T-helper 9 cell (primary cell): ENCODE measurements around the gene NCKAP5.
"Not testable (repeated sequence)": the region's sequence is repeated elsewhere in the genome, so short reads cannot be mapped to it uniquely, and the experiment has no call there.

Source experiments
- DNase-seq: peaks from one replicate; pipeline ENCODE4 v3.0.0-alpha.2; 2020

NCKAP5 gene

DNA sequence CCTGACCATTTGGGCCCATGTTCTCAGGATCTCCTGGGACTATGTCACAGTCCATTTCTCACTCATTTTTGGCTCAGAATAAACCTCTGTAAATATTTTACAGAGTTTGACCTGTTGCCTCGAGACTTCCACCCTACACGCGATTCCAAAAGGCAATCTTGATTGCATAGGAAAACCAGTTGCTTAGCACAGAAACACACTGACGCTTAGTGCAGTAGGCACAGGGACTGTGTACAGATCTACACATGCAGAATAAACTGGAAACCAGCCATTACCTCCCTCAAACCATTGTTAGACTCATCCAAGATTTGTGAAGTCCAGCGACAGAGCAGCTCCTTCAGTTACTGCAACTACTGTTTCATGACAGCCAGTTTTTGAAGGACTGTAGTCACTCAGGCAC is 73.0 kb downstream of the NCKAP5 start:
- DNase-seq, result no peak

DNA sequence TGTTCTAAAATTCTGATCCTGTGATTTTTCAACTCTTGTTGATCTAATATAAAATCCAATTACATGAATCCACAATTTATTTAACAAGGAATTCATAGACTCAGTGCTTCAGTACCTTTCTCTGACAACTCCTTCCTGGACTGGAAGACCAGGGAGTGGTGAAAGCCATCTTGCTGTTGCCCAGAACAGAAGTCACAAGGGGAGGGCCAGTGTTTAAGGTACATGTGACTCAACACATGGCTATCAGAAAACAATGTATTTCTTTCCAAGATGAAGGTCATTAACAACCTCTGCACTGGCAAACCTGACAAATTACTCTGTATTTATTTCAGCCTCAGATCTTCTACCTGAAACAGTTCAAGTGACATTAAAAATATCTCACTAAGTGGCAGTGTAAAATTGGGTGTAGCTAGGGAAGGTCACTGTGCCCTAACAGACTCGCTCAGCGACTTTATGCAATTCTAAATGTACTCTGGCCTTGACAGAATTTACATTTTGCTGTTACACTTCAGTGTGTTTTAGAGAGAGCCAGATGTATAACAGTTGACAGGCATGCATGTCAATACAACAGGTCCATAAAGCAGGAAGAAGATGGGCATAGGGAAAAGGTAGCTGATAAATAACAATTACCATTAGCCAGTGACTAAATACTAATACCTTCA is 75.4 kb downstream of the NCKAP5 start:
- no peak for DNase-seq

DNA sequence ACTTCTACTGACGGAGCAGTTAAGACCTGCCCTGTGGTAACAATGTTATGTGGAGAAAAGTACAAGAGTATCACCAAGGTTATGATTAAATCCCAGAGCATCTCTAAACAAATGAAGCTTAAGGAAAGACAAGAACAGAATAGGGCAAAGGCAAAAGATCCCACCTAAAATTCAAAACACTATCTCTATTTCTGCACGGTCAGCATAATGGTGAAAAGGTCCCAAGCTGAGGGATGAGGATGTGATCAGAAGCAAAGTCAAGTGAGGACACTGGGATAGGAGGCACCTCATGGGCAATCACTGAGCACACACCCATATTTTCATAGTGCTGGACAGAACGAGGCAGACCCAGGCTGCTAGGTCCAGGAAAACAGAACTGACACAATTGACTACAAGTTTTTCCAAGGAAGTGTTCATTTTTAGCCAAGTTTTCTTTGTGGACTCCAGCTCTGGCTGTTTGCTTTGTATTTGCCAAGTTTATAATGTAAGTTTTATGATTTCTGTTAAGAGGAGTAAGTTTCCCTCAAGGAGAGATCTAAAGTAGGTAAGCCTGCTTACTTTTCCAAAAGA is 77.8 kb downstream of the NCKAP5 start:
- no peak for DNase-seq

DNA sequence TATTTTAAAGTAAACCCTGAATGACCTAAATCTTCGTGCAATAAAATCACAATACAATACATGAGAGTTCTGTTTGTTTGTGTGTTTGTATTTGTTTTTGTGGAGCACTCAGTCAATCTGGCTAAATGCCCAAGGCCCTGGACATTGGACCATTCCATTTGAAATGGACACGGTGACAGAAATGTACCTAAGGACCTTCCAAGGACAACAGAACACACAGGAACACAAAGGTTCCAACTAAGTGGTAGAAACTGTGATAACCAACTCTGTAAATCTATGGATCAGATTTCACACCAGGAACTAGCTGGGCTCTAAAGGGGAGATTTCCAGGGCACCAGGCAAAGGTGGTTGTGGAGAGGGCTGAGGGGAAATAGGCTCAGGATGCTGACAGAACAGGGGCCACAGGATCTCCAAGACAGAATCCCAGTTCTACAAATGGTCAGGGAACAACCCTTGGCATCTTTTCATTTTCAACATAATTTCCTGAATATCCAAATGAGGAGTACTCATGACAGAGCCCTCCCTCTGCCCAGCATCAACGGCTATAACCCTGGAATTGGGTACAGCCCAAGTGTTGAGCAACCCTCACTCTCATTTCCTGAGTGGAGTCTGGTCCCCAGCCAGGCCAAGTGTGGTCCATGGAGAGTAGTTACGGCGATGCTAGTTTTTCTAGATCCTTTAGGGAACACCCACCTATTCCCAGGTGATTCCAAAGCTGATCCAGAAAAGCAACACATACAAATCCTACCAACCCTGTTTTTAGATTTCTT is 78.4 kb downstream of the NCKAP5 start:
- DNase-seq, result no peak

DNA sequence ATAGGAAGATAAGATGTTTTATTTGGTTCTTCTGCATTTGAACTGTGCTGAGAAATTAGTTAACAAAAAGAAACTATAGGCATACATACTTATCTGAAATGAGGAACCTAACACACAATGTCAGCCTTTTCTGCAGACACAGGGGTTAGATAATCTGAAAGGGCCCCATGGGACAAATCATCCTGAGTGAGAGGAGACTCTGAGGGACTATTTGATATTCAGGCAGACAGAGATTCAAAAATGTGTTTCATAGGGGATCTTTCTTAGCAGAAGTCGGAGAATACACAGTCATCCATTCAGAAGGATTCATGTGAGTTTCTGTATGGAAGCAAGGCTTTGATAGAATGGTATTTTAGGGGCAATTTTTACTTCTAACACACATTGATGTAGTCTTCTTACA is 79.1 kb downstream of the NCKAP5 start:
- DNase-seq, result no peak

DNA sequence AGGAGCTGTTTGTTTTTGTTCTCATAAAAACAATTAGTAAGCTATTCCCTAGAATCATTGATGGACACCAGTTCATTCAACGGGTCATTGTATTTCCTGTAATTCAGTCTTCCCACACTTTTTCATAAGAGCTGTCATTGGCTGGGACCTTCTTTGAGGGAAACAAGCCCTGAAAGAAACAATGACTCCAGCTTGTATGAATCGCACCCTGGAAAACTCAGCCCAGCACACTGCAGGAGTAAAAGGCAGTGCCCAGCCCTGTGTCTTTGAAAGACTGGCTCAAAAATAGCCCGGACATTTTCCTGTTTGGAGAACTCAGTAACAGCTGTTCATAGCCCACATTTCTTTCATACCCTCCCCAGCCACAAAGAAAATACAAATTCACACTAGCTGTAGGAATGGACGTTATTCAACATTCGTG is 81.5 kb downstream of the NCKAP5 start:
- DNase-seq, result no peak

- no peak for DNase-seq
Observed at GRCh38 chr2:133485868-133486267, 82.4 kb downstream of the NCKAP5 start.

GRCh38 chr2:133484784-133485183 is 83.5 kb downstream of the NCKAP5 start:
- DNase-seq, result no peak

- no peak for DNase-seq
Observed at GRCh38 chr2:133484106-133484505, 84.2 kb downstream of the NCKAP5 start.

DNA sequence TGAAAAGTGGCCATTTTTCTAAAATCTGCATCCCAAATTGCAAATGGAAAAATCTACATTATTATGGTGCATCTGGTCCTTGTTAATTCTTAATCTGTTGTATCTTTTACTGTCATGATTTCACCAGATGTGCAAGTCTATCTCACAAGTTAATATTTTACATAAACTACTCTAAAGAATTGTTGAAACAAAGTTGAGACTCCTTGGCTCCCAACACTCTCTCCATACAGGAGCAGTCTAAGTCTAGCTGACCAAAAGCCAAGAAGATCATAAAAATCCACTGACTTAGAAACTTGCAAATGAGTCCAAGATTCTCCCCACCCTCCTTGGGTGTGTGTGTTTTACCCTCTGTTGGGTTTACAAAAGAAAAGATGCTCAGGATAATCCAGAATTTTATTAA is 85.1 kb downstream of the NCKAP5 start:
- no peak for DNase-seq

- no peak for DNase-seq
Observed at GRCh38 chr2:133480707-133481429, 87.4 kb downstream of the NCKAP5 start.

DNA sequence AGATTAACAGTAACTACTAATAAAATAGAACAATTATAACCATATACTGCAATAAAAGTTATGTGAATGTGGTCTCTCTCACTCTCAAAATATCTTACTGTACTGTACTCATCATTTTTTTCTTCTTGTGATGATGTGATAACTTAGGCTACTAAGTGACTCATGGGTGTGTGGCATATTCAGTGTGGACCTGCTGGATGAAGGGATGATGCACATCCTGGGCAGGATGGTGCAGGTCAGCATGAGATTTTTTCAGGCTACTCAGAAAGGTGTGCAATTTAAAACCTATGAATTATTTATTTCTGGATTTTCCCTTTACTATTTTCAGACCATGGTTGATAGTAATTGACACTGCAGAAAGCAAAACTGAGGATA is 90.7 kb downstream of the NCKAP5 start:
- no peak for DNase-seq

DNA sequence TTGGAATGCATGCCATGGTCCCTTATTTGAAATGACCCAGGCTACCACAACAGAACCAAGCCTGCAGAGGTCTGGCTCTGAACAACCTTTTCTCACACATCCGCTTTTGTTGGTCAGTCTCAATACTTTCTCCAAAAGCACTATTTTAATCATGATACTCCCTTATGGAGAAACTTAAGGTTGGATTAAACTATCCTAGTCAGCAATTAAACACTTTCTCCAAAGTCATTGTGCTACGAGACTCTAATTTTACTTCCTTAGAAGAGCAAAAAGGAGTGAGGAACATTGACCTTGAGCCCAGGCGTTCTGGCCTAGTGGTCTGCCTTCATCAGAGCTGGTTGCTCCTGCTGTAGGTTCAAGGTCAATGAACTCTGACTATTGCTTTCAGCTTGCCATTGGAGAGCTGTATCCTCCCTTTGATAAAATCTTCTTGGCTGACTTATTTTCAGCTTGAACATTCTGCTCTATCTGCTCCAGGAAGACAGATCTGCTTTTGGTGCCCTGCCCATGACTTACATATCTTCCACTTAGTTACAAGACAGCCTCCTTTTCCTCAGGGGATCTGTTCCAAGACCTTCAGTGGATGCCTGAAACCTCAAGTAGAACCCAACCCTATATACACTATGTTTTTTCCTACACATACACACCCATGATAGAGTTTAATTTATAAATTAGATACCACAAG is 91.2 kb downstream of the NCKAP5 start:
- no peak for DNase-seq

DNA sequence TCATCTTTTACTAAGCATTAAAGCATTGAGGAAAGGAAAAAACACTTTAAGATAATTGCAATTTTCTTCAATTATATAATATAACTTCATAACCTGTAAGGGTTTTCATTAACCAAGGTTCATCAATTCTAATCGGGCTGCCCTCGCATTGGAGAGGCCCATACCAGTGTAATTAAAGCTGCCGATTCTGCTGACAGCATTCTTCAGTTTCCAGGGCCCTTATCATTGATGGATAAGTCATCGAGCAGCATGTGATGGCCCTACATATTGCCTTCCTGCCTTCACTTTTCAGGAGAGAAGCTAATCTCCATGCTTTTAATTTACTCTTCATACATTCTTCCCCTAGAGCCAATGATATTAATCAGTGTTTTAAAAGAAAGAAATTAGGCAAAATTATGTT is 92.0 kb downstream of the NCKAP5 start:
- DNase-seq, result no peak

- DNase-seq, result no peak
Observed at GRCh38 chr2:133475610-133476009, 92.7 kb downstream of the NCKAP5 start.

GRCh38 chr2:133470446-133470845 is 97.8 kb downstream of the NCKAP5 start:
- DNase-seq, result not testable (repeated sequence)

GRCh38 chr2:133462811-133463210 is 105.5 kb downstream of the NCKAP5 start:
- DNase-seq, result no peak

DNA sequence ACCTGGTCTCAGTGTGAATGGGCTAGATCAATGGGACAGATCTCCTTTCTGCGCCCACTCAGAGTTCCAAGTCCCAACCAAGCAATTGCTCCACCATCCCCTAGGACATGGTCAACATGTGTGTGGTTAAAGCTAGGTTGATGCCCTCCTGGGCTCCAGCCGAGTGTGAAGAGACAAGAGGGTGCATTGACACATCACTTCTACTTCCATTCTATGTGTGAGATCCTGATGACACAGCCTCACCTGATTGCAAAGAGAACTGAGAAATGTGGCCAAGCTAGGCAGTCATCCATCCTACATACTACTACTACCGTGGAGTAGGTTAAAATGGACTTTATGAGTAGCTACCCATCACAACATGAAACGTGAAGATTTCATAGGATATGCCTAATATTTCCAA is 106.8 kb downstream of the NCKAP5 start:
- no peak for DNase-seq

GRCh38 chr2:133459590-133459989 is 108.7 kb downstream of the NCKAP5 start:
- DNase-seq, result no peak

GRCh38 chr2:133458280-133458679 is 110.0 kb downstream of the NCKAP5 start:
- DNase-seq, result no peak

GRCh38 chr2:133457861-133458260 is 110.4 kb downstream of the NCKAP5 start:
- no peak for DNase-seq

DNA sequence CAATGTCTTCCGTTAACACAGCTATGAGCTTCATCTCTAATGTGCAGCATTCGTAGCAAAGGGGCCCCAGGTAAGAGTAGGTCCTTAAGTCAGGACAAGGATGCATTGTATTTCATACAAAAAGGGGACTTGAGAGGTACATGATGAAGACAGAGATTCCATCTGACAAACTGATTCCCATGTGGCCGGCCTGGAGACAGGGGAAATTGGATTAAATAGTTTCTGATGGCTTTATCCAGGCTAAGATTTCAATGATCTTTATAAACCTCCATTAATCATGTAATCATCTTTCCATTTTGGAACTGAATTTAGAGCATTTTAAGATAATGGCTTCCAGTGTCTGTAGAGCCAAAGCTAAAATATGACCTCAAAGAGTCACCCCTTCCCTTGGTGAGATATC is 111.3 kb downstream of the NCKAP5 start:
- no peak for DNase-seq

DNA sequence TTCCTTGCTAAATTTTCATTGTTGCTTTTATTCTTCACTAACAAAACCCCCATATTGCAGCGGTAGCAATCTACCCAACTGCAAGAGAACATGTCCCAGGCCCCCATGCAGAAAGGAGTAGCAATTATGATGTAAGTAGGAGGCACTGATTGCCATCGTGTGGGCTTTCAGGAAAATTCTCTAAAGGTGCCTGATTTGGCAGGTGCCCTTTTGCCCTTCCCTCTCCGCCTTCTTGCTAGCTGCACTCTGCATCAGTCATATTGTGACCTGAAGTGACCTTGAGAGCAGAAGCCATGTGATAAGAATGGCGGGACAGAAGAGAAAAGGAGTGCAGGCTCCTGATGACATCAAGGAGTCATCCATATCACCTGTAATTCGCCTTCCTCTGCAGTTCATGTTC is 112.1 kb downstream of the NCKAP5 start:
- no peak for DNase-seq
